Fibroblast of lung (primary cell): ENCODE measurements around the gene HLA-DOA.

Experiments
- CTCF ChIP-seq, 2 donors: IDR thresholded peaks in 1 of 2; conservative IDR thresholded peaks in 1 of 2; 1 replicate in 1 of 2; 2 replicates in 1 of 2; pipeline ENCODE4 v1.5.1; 2011 to 2012; ENCODE audit warnings: low read length in 2 of 2, control low read depth in 1 of 2, inconsistent platforms in 1 of 2, low read depth in 1 of 2, mild to moderate bottlenecking in 1 of 2
- EZH2 ChIP-seq: IDR thresholded peaks from 2 replicates; pipeline ENCODE4 v1.5.1; 2012; ENCODE audit warnings: low read length, control low read depth, mild to moderate bottlenecking; ENCODE audit errors: missing control alignments

DNA sequence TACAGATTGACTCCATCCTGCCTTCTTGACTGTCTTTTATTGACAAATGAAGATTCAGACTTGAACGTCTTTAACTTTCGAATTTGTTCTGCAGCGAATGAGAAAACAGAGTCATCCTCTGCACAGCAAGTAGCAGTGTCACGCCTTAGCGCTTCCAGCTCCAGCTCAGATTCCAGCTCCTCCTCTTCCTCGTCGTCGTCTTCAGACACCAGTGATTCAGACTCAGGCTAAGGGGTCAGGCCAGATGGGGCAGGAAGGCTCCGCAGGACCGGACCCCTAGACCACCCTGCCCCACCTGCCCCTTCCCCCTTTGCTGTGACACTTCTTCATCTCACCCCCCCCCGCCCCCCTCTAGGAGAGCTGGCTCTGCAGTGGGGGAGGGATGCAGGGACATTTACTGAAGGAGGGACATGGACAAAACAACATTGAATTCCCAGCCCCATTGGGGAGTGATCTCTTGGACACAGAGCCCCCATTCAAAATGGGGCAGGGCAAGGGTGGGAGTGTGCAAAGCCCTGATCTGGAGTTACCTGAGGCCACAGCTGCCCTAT is 28.8 kb downstream of the HLA-DOA start:
- TF ChIP-seq EZH2 = no peak
- no peak for TF ChIP-seq CTCF (conservative IDR thresholded peaks at IDR 0.05 in 1 of 2, IDR thresholded peaks at IDR 0.05 in 1 of 2; ENCODE audit: low read depth in 1 of 2, low read length in 2 of 2)
